ENCODE data around the gene SPECC1L. TPM values are rescaled to one million over a fixed set of nuclear protein-coding genes. Genes with fewer than 3 reads are reported as not detected.
"Not testable (repeated sequence)": the region's sequence is repeated elsewhere in the genome, so short reads cannot be mapped to it uniquely, and the experiment has no call there.

Gene SPECC1L
- total and polyA plus RNA-seq, 10 donors, result 5.0 to 65.4 (median 41.5) TPM

DNA sequence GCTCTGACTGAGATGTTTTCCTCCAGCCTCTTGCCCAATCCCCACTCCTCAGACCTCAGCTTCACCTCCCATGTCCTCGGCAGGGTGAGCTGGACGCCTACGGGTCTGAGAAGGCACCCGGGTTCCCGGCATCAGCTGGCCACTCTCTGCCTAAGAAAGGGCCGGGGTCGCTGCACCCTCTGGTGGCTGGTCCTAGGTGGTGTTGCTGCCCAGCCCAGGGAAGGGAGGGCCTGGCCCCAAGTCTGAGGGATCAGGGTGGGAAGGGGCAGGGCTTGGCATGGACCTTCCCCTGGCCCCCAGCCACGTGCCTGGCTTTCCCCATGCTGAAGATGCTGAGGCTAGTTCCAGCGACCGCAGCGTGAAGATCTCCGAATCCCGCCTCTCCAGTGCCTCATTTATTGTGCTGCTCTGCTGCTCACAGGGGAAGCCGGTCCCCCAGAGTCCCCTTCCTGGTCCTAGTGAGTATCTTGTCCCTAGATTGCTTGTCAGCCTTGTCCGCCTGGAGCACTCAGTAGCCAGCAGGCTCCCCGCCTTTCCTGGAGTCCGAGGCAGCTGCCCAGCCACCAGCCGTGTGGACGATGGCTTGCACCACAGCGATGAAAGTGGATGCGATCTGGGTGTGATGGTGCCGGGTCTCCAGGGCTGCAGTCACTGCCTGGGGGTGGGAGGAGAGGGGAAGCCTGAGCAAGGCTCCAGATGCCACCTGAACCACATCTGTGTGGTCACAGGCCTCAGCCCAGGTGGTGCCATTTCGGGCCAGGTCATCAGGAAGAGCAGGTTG, 22.9 kb upstream of the SPECC1L start:
- Histone ChIP-seq H3K4me3 (no peak overlapping the region), H3K9me3 (no peaks in the 10 kb centered on the region), H3K27ac (peak overlapping the region in 6 of 8 donors; percentile 15 to 85 (median 80)), H3K4me1 (peaks cover 12 to 48% (median 27%) of the 10 kb centered on the region in 6 donors), H3K27me3 (replicated peaks in 1 of 7) (no peaks in the 10 kb centered on the region), H3K36me3 (no peaks in the 10 kb centered on the region)
- TF ChIP-seq, protein P1, sequence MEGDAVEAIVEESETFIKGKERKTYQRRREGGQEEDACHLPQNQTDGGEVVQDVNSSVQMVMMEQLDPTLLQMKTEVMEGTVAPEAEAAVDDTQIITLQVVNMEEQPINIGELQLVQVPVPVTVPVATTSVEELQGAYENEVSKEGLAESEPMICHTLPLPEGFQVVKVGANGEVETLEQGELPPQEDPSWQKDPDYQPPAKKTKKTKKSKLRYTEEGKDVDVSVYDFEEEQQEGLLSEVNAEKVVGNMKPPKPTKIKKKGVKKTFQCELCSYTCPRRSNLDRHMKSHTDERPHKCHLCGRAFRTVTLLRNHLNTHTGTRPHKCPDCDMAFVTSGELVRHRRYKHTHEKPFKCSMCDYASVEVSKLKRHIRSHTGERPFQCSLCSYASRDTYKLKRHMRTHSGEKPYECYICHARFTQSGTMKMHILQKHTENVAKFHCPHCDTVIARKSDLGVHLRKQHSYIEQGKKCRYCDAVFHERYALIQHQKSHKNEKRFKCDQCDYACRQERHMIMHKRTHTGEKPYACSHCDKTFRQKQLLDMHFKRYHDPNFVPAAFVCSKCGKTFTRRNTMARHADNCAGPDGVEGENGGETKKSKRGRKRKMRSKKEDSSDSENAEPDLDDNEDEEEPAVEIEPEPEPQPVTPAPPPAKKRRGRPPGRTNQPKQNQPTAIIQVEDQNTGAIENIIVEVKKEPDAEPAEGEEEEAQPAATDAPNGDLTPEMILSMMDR (IDR thresholded peaks at IDR 0.05 in 8 of 11, conservative IDR thresholded peaks at IDR 0.05 in 3 of 11), result peak; percentile 74 to 93 (median 86)
- peak; percentile 49 to 81 (median 71) for TF ChIP-seq POLR2AphosphoS5 (IDR thresholded peaks at IDR 0.05)
- no peak for TF ChIP-seq POLR2A (IDR thresholded peaks at IDR 0.05)
- 30 to 64% (median 53%) methylated on average over 10 to 23 of the region's 23 CpGs for WGBS, 5 donors
- peak; percentile 91 for DNase-seq
- intact Hi-C loops (cut with DNase I; ENCODE audit: low total_unique reads), result loop anchor here (5.0 kb wide), 1 partner anchor 60 kb away; no protein-coding TSS in a partner anchor

- peak; percentile 41 for DNase-seq
- WGBS, 5 donors, result 90 to 95% (median 93%) methylated on average over 11 to 15 of the region's 15 CpGs; no CpG with 5 or more reads in 1 of the 5 donors
- intact Hi-C loops (cut with DNase I; ENCODE audit: low total_unique reads), result loop anchor here (5.0 kb wide), 1 partner anchor 61 kb away; no protein-coding TSS in a partner anchor
- not testable (repeated sequence) for H3K27me3 ChIP-seq (replicated peaks in 1 of 7); H3K27ac ChIP-seq; H3K36me3 ChIP-seq; H3K4me3 ChIP-seq; H3K9me3 ChIP-seq
- peaks cover 4 to 39% (median 18%) of the 10 kb centered on the region in 6 donors for H3K4me1 ChIP-seq
These were observed 22.0 kb upstream of the SPECC1L start for GRCh38 chr22:24248611-24249010.

DNA sequence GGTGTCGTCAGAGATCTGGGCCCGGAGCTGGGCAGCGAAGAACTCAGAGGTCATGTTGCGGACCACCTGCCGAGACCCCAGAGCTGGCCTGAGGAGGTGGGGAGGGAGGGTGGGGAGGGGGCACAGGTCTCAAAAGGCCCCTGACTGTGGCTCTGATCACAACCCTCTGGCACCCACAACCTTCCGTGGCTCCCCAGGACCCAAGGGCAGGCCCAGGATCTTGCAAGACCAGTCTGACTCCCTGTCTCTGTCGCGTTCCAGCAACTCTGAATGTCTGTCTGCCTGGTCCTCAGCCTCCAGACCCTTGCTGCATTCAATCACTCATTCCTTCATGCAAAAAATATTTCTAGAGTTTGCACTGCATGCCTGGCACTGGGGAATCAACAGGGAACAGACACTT, 21.2 kb upstream of the SPECC1L start:
- not testable (repeated sequence) for DNase-seq, H3K27ac ChIP-seq

GRCh38 chr22:24251286-24251685, 19.3 kb upstream of the SPECC1L start:
- intact Hi-C loops (cut with DNase I; ENCODE audit: low total_unique reads); DNase-seq; H3K4me3 ChIP-seq; H3K36me3 ChIP-seq; H3K27me3 ChIP-seq (replicated peaks in 1 of 7); H3K27ac ChIP-seq; H3K9me3 ChIP-seq: not testable (repeated sequence)
- peaks cover 4 to 16% (median 10%) of the 10 kb centered on the region in 6 donors for H3K4me1 ChIP-seq
- 96% methylated on average over 16 of the region's 28 CpGs; no CpG with 5 or more reads in 3 of the 5 donors for WGBS, 5 donors

More for the DNA sequence above, 21.2 kb upstream of the SPECC1L start:
- H3K4me1 ChIP-seq, result peaks cover 4 to 32% (median 17%) of the 10 kb centered on the region in 6 donors
- intact Hi-C loops (cut with DNase I; ENCODE audit: low total_unique reads), result loop anchor here (5.0 kb wide), 1 partner anchor 62 kb away; no protein-coding TSS in a partner anchor
- H3K36me3 ChIP-seq; H3K27me3 ChIP-seq (replicated peaks in 1 of 7); H3K9me3 ChIP-seq; H3K4me3 ChIP-seq: not testable (repeated sequence)
- 94 to 100% (median 97%) methylated on average over 4 to 6 of the region's 8 CpGs for WGBS, 5 donors

- H3K27me3 ChIP-seq (replicated peaks in 1 of 7); H3K9me3 ChIP-seq; H3K36me3 ChIP-seq; H3K4me3 ChIP-seq; intact Hi-C loops (cut with DNase I; ENCODE audit: low total_unique reads); H3K4me1 ChIP-seq; H3K27ac ChIP-seq: not testable (repeated sequence)
- peak; percentile 41 for DNase-seq
- WGBS, 5 donors, result 91 to 96% (median 93%) methylated on average over 9 to 12 of the region's 12 CpGs
These were observed 17.5 kb upstream of the SPECC1L start for GRCh38 chr22:24253126-24253525.

GRCh38 chr22:24256136-24256535, 14.5 kb upstream of the SPECC1L start:
- WGBS, 5 donors, result 92 to 100% (median 95%) methylated on average over 1 to 12 of the region's 13 CpGs
- H3K4me3 ChIP-seq; H3K36me3 ChIP-seq; H3K9me3 ChIP-seq; H3K4me1 ChIP-seq; intact Hi-C loops (cut with DNase I; ENCODE audit: low total_unique reads); H3K27me3 ChIP-seq (replicated peaks in 1 of 7); H3K27ac ChIP-seq; DNase-seq: not testable (repeated sequence)

- H3K27ac ChIP-seq, DNase-seq: not testable (repeated sequence)
- 40 to 95% (median 92%) methylated on average over 1 to 6 of the region's 7 CpGs for WGBS, 5 donors
These were observed 13.9 kb upstream of the SPECC1L start for GRCh38 chr22:24256736-24257135.

More at GRCh38 chr22:24256736-24257135, 13.9 kb upstream of the SPECC1L start:
- intact Hi-C loops (cut with DNase I; ENCODE audit: low total_unique reads); H3K4me3 ChIP-seq; H3K27me3 ChIP-seq (replicated peaks in 1 of 7); H3K36me3 ChIP-seq; H3K9me3 ChIP-seq; H3K4me1 ChIP-seq: not testable (repeated sequence)
